ENCODE results near the gene IKZF1. TPM values are rescaled to one million over a fixed set of nuclear protein-coding genes. Genes with fewer than 3 reads are reported as not detected.

Gene IKZF1
- total RNA-seq, 1 donor from 2014 or later: 8.5 TPM

DNA sequence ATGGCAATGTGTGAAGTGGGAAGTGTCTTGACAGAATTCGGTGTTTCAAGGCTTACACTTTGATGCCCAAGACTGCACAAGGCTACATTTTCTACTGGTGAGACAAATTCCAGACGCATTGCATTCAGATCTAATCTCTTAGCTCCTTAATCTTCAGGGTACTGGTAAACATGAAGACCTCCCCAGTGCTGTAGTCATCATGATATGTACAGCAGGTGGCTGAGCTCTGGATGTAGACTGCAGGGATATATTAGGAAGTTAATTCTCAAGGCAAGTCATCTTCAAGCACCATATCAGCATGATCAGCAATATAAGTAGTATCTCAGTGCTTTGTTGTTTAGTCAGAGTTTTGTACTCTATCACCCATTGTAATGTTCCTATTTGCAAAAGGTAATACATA is 61.8 kb downstream of the IKZF1 start:
- TF ChIP-seq, protein P1, sequence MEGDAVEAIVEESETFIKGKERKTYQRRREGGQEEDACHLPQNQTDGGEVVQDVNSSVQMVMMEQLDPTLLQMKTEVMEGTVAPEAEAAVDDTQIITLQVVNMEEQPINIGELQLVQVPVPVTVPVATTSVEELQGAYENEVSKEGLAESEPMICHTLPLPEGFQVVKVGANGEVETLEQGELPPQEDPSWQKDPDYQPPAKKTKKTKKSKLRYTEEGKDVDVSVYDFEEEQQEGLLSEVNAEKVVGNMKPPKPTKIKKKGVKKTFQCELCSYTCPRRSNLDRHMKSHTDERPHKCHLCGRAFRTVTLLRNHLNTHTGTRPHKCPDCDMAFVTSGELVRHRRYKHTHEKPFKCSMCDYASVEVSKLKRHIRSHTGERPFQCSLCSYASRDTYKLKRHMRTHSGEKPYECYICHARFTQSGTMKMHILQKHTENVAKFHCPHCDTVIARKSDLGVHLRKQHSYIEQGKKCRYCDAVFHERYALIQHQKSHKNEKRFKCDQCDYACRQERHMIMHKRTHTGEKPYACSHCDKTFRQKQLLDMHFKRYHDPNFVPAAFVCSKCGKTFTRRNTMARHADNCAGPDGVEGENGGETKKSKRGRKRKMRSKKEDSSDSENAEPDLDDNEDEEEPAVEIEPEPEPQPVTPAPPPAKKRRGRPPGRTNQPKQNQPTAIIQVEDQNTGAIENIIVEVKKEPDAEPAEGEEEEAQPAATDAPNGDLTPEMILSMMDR (conservative IDR thresholded peaks at IDR 0.05): no peak
- Mint-ChIP-seq H3K4me3 (no peak overlapping the region), H3K27me3 (ENCODE audit: low read depth) (no peaks in the 10 kb centered on the region), H3K36me3 (ENCODE audit: low read depth) (peaks cover 6% of the 10 kb centered on the region), H3K4me1 (no peaks in the 10 kb centered on the region), H3K27ac (ENCODE audit: unreplicated experiment) (no peak overlapping the region), H3K9me3 (peaks cover 4% of the 10 kb centered on the region)
- DNase-seq (ENCODE audit: low read depth, low spot score): no peak

DNA sequence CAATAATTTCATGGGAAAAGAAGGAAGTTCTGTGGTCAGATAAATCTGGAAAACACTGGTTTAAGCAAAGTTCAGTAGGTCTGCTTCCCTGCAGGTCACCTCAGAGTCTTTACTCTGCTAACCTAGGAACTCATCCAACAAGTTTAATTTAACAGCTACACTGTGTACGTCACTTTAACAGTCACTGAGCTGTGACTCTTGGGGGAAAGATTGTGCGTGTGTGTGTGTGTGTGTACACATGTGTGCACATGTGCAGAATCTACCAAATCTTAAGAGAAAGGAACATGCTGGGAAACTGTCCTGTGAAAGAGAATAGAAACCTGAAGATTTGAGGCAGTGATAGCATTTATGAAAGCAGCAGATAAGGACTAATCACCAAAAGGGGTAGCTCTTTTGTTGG is 62.6 kb downstream of the IKZF1 start:
- TF ChIP-seq, protein P1 (conservative IDR thresholded peaks at IDR 0.05): no peak
- Mint-ChIP-seq H3K9me3 (peaks cover 4% of the 10 kb centered on the region), H3K27me3 (ENCODE audit: low read depth) (no peaks in the 10 kb centered on the region), H3K27ac (ENCODE audit: unreplicated experiment) (no peak overlapping the region), H3K4me3 (no peak overlapping the region), H3K36me3 (ENCODE audit: low read depth) (peaks cover 6% of the 10 kb centered on the region), H3K4me1 (no peaks in the 10 kb centered on the region)
- no peak for DNase-seq (ENCODE audit: low read depth, low spot score)

DNA sequence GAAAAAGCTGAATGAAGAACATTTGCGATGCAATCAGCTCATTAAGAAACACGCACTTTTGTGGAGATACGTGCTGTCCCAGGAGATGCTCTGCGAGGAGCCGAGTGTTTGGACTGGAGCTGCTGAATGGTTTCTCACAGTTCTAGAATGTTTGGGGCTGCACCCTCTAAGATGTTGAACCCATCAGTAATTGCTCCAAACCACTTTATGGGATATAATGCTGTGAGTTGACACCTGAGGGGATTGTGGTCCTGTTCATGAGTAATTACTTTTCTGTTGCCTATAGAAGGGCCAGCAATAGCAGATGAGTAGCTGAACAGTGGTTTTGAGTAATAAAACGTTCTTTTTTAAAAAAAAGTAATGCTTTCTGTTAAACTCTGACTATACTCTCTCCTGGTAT is 63.1 kb downstream of the IKZF1 start:
- peaks cover 4% of the 10 kb centered on the region for H3K9me3 Mint-ChIP-seq
- H3K36me3 Mint-ChIP-seq (ENCODE audit: low read depth): peaks cover 7% of the 10 kb centered on the region
- no peak overlapping the region for H3K4me3 Mint-ChIP-seq
- no peaks in the 10 kb centered on the region for H3K27me3 Mint-ChIP-seq (ENCODE audit: low read depth)
- TF ChIP-seq, protein P1 (conservative IDR thresholded peaks at IDR 0.05): no peak
- DNase-seq (ENCODE audit: low read depth, low spot score): no peak
- H3K27ac Mint-ChIP-seq (ENCODE audit: unreplicated experiment): no peak overlapping the region
- no peaks in the 10 kb centered on the region for H3K4me1 Mint-ChIP-seq

DNA sequence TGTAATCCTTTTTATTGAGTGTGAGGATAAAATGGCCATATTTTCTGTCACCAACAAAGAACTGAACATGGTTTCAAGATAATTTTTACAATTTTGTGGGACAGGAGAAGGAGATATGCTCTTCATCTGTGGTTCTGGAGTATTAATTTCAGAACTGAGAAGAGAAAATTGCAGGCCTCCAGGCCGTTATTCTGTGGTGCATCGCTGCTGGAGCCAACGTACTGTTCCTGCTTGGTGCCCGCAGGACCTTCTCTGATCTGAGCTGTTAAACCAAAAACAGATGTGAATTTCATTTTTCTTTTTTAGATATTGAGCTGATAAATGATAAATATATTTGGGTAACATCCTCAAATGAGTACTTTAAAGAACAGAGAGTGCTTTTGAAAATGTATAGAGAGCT is 63.9 kb downstream of the IKZF1 start:
- H3K27ac Mint-ChIP-seq (ENCODE audit: unreplicated experiment): no peak overlapping the region
- peaks cover 4% of the 10 kb centered on the region for H3K9me3 Mint-ChIP-seq
- no peaks in the 10 kb centered on the region for H3K4me1 Mint-ChIP-seq
- DNase-seq (ENCODE audit: low read depth, low spot score): no peak
- H3K27me3 Mint-ChIP-seq (ENCODE audit: low read depth): no peaks in the 10 kb centered on the region
- H3K36me3 Mint-ChIP-seq (ENCODE audit: low read depth): peaks cover 6% of the 10 kb centered on the region
- TF ChIP-seq, protein P1 (conservative IDR thresholded peaks at IDR 0.05): no peak
- no peak overlapping the region for H3K4me3 Mint-ChIP-seq

DNA sequence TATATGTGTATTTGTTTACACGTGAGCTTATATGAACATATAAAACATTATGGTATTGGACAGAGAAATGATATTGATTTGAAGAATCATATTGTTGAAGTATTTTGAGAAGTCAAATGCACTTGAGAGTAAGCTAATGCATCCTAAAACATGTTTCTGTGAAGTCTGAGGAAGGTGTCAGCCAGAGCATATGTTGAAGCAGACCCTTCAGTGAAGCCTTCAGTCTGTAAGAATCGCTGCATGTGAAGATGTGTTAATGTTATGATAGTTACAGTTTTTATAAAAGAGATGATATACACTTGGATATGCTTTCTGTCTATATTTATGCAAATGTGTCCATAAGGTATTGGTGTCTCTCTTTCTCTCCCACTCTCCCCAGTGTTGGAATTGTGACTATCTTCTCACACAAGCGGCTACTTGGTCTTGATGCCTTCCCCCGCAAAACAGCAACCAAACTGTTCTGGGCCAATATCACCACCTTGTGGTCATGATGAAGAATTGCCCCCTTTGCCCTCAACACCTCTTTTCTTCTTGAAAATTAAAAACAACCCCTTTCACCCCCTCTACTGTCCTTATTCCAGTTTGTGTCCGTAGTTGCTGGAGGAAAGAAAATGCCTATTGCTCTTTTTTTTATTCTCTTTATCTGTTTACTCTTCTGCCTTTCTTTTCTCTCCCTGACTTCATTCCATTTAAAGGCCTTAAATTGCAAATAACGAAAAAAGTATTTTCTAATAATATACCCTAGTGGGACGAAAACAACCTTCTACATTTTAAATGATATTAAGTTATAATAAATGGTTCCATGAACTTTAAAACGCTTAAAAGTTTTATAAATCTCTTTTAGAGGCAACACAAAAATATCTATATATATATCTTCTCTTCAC is 64.9 kb downstream of the IKZF1 start:
- H3K4me1 Mint-ChIP-seq: no peaks in the 10 kb centered on the region
- H3K9me3 Mint-ChIP-seq: peaks cover 4% of the 10 kb centered on the region
- no peak for DNase-seq (ENCODE audit: low read depth, low spot score)
- H3K27ac Mint-ChIP-seq (ENCODE audit: unreplicated experiment): no peak overlapping the region
- H3K4me3 Mint-ChIP-seq: no peak overlapping the region
- TF ChIP-seq, protein P1 (conservative IDR thresholded peaks at IDR 0.05): peak; percentile 73
- H3K27me3 Mint-ChIP-seq (ENCODE audit: low read depth): no peaks in the 10 kb centered on the region
- peaks cover 6% of the 10 kb centered on the region for H3K36me3 Mint-ChIP-seq (ENCODE audit: low read depth)
